HepG2 (cell line): ENCODE results near the gene GYS1. TPM values are rescaled to one million over a fixed set of nuclear protein-coding genes. Genes with fewer than 3 reads are reported as not detected.

Experiments
- ATAC-seq: fragments of 200-7000 bp; cut with Tn5 transposase; 3 replicates; pipeline ENCODE4 v1.9.1; 2020; ENCODE audit warnings: mild to moderate bottlenecking, moderate library complexity
- BruUV-seq: library from RNA; stranded (reverse); fragments of 400-500 nt; replicated peaks from 2 replicates; lab custom pipeline; 2021; lab: Mats Ljungman, UMichigan
- CTCF ChIA-PET: fragments of 300-600 bp; formaldehyde crosslinking; extraction: SDS; loops from one replicate; lab custom pipeline; 2021; ENCODE audit warnings: low total read pairs, inconsistent platforms, low intra/inter-chr PET ratio; lab: Yijun Ruan, JAX
- POLR2A ChIA-PET: fragments of 350-600 bp; sonication (Branson Sonifier 250); formaldehyde crosslinking; loops from one replicate; lab custom pipeline; 2020; ENCODE audit warnings: antibody characterized with exemption, inconsistent platforms; lab: Yijun Ruan, JAX
- DNase-seq: peaks from one replicate; pipeline ENCODE4 v3.0.0-alpha.2; 2015; ENCODE audit warnings: low spot score
- FAIRE-seq: peaks from 3 replicates; lab custom pipeline; 2011; peaks lifted over from hg19 to GRCh38; lab: Jason Lieb, UNC
- H2AFZ ChIP-seq: one replicate; pipeline ENCODE4 v1.6.1; 2011; ENCODE audit warnings: low read length, inconsistent platforms
- H3K27ac ChIP-seq: fragments of 300-600 bp; 3 replicates; pipeline ENCODE4 v1.8.0; 2011; ENCODE audit warnings: mixed run types, mild to moderate bottlenecking, mixed read lengths, low read length, inconsistent platforms; ENCODE audit not compliant: insufficient read depth; ENCODE audit errors: extremely low read length
- H3K27me3 ChIP-seq, 2 experiments: fragments of 200-600 bp in 1 of 2; 2 replicates in 1 of 2; 3 replicates in 1 of 2; pipeline versions ENCODE4 v1.6.0 to v1.8.0; 2011; ENCODE audit warnings: low read length in 2 of 2, mild to moderate bottlenecking in 2 of 2, moderate library complexity in 2 of 2, inconsistent platforms in 1 of 2; ENCODE audit not compliant: insufficient read depth in 2 of 2, control insufficient read depth in 1 of 2
- H3K36me3 ChIP-seq, 2 experiments: fragments of 200-600 bp in 1 of 2; replicated peaks in 1 of 2; 2 replicates in 1 of 2; 3 replicates in 1 of 2; pipeline versions ENCODE4 v1.5.1 to v1.8.0; 2011; ENCODE audit warnings: low read length in 2 of 2, inconsistent platforms in 1 of 2; ENCODE audit not compliant: insufficient read depth in 2 of 2, control insufficient read depth in 1 of 2
- H3K4me1 ChIP-seq: 2 replicates; pipeline ENCODE4 v1.5.1; 2012; ENCODE audit warnings: low read length, inconsistent platforms; ENCODE audit not compliant: insufficient read depth
- H3K4me2 ChIP-seq: 2 replicates; pipeline ENCODE4 v1.6.0; 2011; ENCODE audit warnings: low read depth, low read length, inconsistent platforms
- H3K4me3 ChIP-seq, 3 experiments: fragments of 200-600 bp in 1 of 3; sonication (generic), shearing (Covaris generic) in 1 of 3; replicated peaks in 1 of 3; 2 replicates each; pipeline ENCODE4 v1.5.1; 2011 to 2016; ENCODE audit warnings: low read length in 3 of 3, inconsistent platforms in 2 of 3, low read depth in 2 of 3, mild to moderate bottlenecking in 2 of 3, control low read depth in 1 of 3, mixed read lengths in 1 of 3; ENCODE audit not compliant: insufficient read depth in 1 of 3
- H3K79me2 ChIP-seq: one replicate; pipeline ENCODE4 v1.6.1; 2011; ENCODE audit warnings: low read length, inconsistent platforms; ENCODE audit not compliant: insufficient read depth
- H3K9ac ChIP-seq: 2 replicates; pipeline ENCODE4 v1.6.0; 2011; ENCODE audit warnings: mild to moderate bottlenecking, low read depth, low read length, inconsistent platforms; ENCODE audit not compliant: insufficient read depth
- H3K9me3 ChIP-seq: 2 replicates; pipeline ENCODE4 v1.5.1; 2012; ENCODE audit warnings: mild to moderate bottlenecking, low read length
- H4K20me1 ChIP-seq: 2 replicates; pipeline ENCODE4 v1.6.0; 2011; ENCODE audit warnings: inconsistent platforms, mild to moderate bottlenecking, low read length, moderate library complexity; ENCODE audit not compliant: insufficient read depth
- ELF3 ChIP-seq: IDR thresholded peaks from 2 replicates; pipeline ENCODE4 v1.6.1; 2016; ENCODE audit warnings: missing genetic modification reagents, missing compliant biosample characterization
- ETV5 ChIP-seq: IDR thresholded peaks from 2 replicates; pipeline ENCODE4 v1.6.1; 2018; ENCODE audit warnings: missing biosample characterization, missing genetic modification reagents, inconsistent platforms, borderline replicate concordance
- EZH2 ChIP-seq: conservative IDR thresholded peaks from 2 replicates; pipeline ENCODE4 v1.6.1; 2012; ENCODE audit warnings: mild to moderate bottlenecking, low read depth, low read length, moderate library complexity
- FOXP4 ChIP-seq: sonication (generic); formaldehyde crosslinking; IDR thresholded peaks from 2 replicates; pipeline ENCODE4 v1.4.0; 2020; ENCODE audit warnings: missing genetic modification reagents
- IRX3 ChIP-seq: sonication (generic); formaldehyde crosslinking; IDR thresholded peaks from 2 replicates; pipeline ENCODE4 v1.8.1; 2023; ENCODE audit warnings: mild to moderate bottlenecking, low read depth, missing genetic modification reagents, borderline replicate concordance
- KLF6 ChIP-seq: IDR thresholded peaks from 2 replicates; pipeline ENCODE4 v1.8.0; 2016; ENCODE audit warnings: missing biosample characterization, missing genetic modification reagents
- NBN ChIP-seq: fragments of 450-650 bp; conservative IDR thresholded peaks from 2 replicates; pipeline ENCODE4 v1.6.1; 2017
- POLR2AphosphoS2 ChIP-seq: IDR thresholded peaks from 2 replicates; pipeline ENCODE4 v1.6.1; 2011; ENCODE audit warnings: low read depth, low read length, improper control_type of control experiment
- RXRB ChIP-seq: IDR thresholded peaks from 2 replicates; pipeline ENCODE4 v1.6.1; 2016; ENCODE audit warnings: borderline replicate concordance, missing genetic modification reagents, missing compliant biosample characterization
- TBX2 ChIP-seq: sonication (generic); formaldehyde crosslinking; IDR thresholded peaks from 2 replicates; pipeline ENCODE4 v1.5.0; 2020; ENCODE audit warnings: missing genetic modification reagents, mild to moderate bottlenecking, borderline replicate concordance
- ZNF160 ChIP-seq: sonication (generic); formaldehyde crosslinking; IDR thresholded peaks from 2 replicates; pipeline ENCODE4 v1.8.0; 2022; ENCODE audit warnings: mild to moderate bottlenecking, inconsistent platforms, missing genetic modification reagents
- ZNF607 ChIP-seq: sonication (generic); formaldehyde crosslinking; IDR thresholded peaks from 2 replicates; pipeline ENCODE4 v1.5.1; 2020; ENCODE audit warnings: missing genetic modification reagents, mild to moderate bottlenecking, borderline replicate concordance
- ZNF615 ChIP-seq: sonication (generic); formaldehyde crosslinking; IDR thresholded peaks from 2 replicates; pipeline ENCODE4 v1.5.0; 2020; ENCODE audit warnings: mild to moderate bottlenecking, missing genetic modification reagents, borderline replicate concordance
- ZNF790 ChIP-seq: sonication (generic); formaldehyde crosslinking; IDR thresholded peaks from 2 replicates; pipeline ENCODE4 v1.8.0; 2022; ENCODE audit warnings: missing genetic modification reagents, mild to moderate bottlenecking, borderline replicate concordance
- WGBS: methylation state at CpG from one replicate; pipeline ENCODE4 v1.1.6; 2017; ENCODE audit warnings: low lambda C conversion rate; 5-methylcytosine and 5-hydroxymethylcytosine counted together
- in situ Hi-C: cut with HindIII; loops from 2 replicates; pipeline ENCODE4 v1.10.0; 2017; ENCODE audit warnings: low pct_unique_long_range_greater_than_20kb; ENCODE audit not compliant: extremely low pct_ligation_motif_present
- intact Hi-C: fragments of 100-400 bp; cut with micrococcal nuclease; formaldehyde crosslinking; loops from one replicate; pipeline ENCODE4 v1.10.0; 2022; ENCODE audit not compliant: unreplicated experiment
- polyA plus RNA-seq, 8 experiments: library from polyadenylated mRNA; depleted of rRNA in 3 of 8; stranded (reverse) in 7 of 8; unstranded in 1 of 8; fragments of >200 nt; fragmentation: Illumina TruSeq in 4 of 8; extraction: Trizol in 4 of 8; gene quantifications; 2 replicates each; pipeline versions ENCODE4 v1.2.1 to v1.2.3, GENCODE V29; 2011 to 2016; ENCODE audit warnings: low read depth in 4 of 8, missing spikeins in 1 of 8, mixed read lengths in 1 of 8; ENCODE audit not compliant: insufficient read depth in 1 of 8
- total RNA-seq, 5 experiments: library from RNA; depleted of rRNA; stranded (reverse); fragments of >200 nt; fragmentation: Illumina TruSeq; extraction: Trizol; gene quantifications; 2 replicates each; pipeline ENCODE4 v1.2.3, GENCODE V29; 2016; ENCODE audit warnings: low read depth in 1 of 5
- TF ChIP-seq, protein P1 (sequence below): sonication (generic); formaldehyde crosslinking; IDR thresholded peaks from 2 replicates; pipeline ENCODE4 v1.5.0; 2020; ENCODE audit warnings: missing genetic modification reagents
- TF ChIP-seq, protein P2 (sequence below): IDR thresholded peaks from 2 replicates; pipeline ENCODE4 v1.6.1; 2012; ENCODE audit warnings: inconsistent platforms
- TF ChIP-seq, protein P3 (sequence below): fragments of 450-650 bp; IDR thresholded peaks from 2 replicates; pipeline ENCODE4 v1.6.1; 2017; ENCODE audit warnings: mild to moderate bottlenecking

GYS1 gene
- total and polyA plus RNA-seq, 2 of the 13 experiments (the other 11 are each of a cell fraction or from before 2014, with no cell fraction given) = 18.4 to 42.1 TPM

DNA sequence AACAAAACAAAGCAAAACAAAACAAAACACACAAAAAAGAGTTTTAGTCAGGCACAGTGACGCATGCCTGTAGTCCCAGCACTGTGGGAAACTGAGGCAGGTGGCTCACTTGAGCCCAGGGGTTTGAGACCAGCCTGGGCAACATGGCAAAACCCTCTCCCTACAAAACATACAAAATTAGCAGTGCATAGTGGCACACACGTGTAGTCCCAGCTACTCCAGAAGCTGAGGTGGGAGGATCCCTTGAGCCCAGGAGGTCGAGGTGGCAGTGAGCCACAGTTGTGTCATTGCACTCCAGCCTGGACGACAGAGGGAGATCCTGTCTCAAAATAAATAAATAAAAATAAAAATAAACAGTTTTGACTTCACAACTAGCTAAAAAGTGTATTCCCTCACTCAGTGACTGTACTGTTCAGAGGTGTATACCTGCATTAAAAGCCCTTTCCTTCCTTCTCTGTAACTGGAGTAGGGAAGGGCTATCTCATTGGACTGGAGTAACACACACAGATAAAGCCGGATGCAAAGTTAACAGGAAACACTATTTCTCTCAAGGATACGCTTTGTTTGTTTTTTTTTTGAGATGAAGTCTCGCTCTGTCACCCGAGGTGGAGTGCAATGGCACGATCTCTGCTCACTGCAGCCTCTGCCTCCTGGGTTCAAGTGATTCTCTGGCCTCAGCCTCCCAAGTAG is 42.1 kb downstream of the GYS1 start:
- H2AFZ ChIP-seq = no peak overlapping the region
- H3K4me3 ChIP-seq = no peak overlapping the region
- peaks cover 12% of the 10 kb centered on the region for H3K79me2 ChIP-seq
- BruUV-seq = no TSS peak
- no peaks in the 10 kb centered on the region for H3K9me3 ChIP-seq
- in situ Hi-C loops = no loop called here
- H4K20me1 ChIP-seq = no peaks in the 10 kb centered on the region; the same call in 1 of the 2 replicates
- ChIA-PET POLR2A (interaction anchor here (1.2 to 7.8 kb wide), 8 partner anchors 8 to 79 kb away, joined by 3 to 153 read pairs (median 4); partner anchors contain the start of genes DHDH, FTL, GYS1 and NUCB1), CTCF (no interaction called here)
- H3K4me1 ChIP-seq = peaks cover 88% of the 10 kb centered on the region
- no peak overlapping the region for H3K9ac ChIP-seq
- no peaks in the 10 kb centered on the region for H3K27me3 ChIP-seq
- H3K36me3 ChIP-seq = no peaks in the 10 kb centered on the region
- WGBS = 13% methylated on average over 9 of the region's 9 CpGs
- intact Hi-C loops = no loop called here
- H3K4me2 ChIP-seq = peak overlapping the region; percentile 59
- ATAC-seq (peak; percentile 14; the same call in 1 of the 3 replicates), FAIRE-seq (peak; percentile 28), DNase-seq (no peak)
- peak overlapping the region; percentile 44 for H3K27ac ChIP-seq
- TF ChIP-seq ZNF615 (CRISPR knock-in tag) = no peak
- no peak for TF ChIP-seq IRX3 (CRISPR knock-in tag)
- TF ChIP-seq, protein P1, sequence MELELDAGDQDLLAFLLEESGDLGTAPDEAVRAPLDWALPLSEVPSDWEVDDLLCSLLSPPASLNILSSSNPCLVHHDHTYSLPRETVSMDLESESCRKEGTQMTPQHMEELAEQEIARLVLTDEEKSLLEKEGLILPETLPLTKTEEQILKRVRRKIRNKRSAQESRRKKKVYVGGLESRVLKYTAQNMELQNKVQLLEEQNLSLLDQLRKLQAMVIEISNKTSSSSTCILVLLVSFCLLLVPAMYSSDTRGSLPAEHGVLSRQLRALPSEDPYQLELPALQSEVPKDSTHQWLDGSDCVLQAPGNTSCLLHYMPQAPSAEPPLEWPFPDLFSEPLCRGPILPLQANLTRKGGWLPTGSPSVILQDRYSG (CRISPR knock-in tag) = no peak
- TF ChIP-seq, protein P2, sequence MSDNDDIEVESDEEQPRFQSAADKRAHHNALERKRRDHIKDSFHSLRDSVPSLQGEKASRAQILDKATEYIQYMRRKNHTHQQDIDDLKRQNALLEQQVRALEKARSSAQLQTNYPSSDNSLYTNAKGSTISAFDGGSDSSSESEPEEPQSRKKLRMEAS = 0 out of 2 replicates have a peak, but pooled peaks have one; percentile 10
- TF ChIP-seq FOXP4 = 0 out of 2 replicates have a peak, but pooled peaks have one; percentile 32
- TF ChIP-seq KLF6 (CRISPR knock-in tag) = no peak
- TF ChIP-seq RXRB (CRISPR knock-in tag) = peak; percentile 46; the same call in 1 of the 2 replicates
- peak; percentile 20; the same call in 1 of the 2 replicates for TF ChIP-seq ZNF607
- TF ChIP-seq ETV5 (CRISPR knock-in tag) = peak; percentile 77; the same call in 1 of the 2 replicates
- no peak for TF ChIP-seq EZH2
- no peak for TF ChIP-seq NBN
- no peak for TF ChIP-seq ZNF160
- no peak for TF ChIP-seq POLR2AphosphoS2
- TF ChIP-seq ELF3 (CRISPR knock-in tag) = peak; percentile 73
- TF ChIP-seq TBX2 = no peak; the same call in 1 of the 2 replicates
- TF ChIP-seq, protein P3, sequence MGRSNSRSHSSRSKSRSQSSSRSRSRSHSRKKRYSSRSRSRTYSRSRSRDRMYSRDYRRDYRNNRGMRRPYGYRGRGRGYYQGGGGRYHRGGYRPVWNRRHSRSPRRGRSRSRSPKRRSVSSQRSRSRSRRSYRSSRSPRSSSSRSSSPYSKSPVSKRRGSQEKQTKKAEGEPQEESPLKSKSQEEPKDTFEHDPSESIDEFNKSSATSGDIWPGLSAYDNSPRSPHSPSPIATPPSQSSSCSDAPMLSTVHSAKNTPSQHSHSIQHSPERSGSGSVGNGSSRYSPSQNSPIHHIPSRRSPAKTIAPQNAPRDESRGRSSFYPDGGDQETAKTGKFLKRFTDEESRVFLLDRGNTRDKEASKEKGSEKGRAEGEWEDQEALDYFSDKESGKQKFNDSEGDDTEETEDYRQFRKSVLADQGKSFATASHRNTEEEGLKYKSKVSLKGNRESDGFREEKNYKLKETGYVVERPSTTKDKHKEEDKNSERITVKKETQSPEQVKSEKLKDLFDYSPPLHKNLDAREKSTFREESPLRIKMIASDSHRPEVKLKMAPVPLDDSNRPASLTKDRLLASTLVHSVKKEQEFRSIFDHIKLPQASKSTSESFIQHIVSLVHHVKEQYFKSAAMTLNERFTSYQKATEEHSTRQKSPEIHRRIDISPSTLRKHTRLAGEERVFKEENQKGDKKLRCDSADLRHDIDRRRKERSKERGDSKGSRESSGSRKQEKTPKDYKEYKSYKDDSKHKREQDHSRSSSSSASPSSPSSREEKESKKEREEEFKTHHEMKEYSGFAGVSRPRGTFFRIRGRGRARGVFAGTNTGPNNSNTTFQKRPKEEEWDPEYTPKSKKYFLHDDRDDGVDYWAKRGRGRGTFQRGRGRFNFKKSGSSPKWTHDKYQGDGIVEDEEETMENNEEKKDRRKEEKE = no peak
- no peak for TF ChIP-seq ZNF790 (CRISPR knock-in tag)
